HPDE6-E6E7 (cell line): ENCODE data around the gene UCHL1.
A peak's percentile ranks its signal among the peaks of the same experiment; 100 is the strongest.

Source experiments
- DNase-seq: peaks from one replicate; pipeline ENCODE4 v3.0.0; 2011; ENCODE audit warnings: missing footprints; ENCODE audit errors: extremely low spot score

UCHL1 gene

GRCh38 chr4:41256740-41257256 lies at the start of gene UCHL1:
TSS of gene UCHL1 (plus strand) at chr4:41256928. CDS start at chr4:41256977, 49 bp downstream.
- DNase-seq, result peak; percentile 12

DNA sequence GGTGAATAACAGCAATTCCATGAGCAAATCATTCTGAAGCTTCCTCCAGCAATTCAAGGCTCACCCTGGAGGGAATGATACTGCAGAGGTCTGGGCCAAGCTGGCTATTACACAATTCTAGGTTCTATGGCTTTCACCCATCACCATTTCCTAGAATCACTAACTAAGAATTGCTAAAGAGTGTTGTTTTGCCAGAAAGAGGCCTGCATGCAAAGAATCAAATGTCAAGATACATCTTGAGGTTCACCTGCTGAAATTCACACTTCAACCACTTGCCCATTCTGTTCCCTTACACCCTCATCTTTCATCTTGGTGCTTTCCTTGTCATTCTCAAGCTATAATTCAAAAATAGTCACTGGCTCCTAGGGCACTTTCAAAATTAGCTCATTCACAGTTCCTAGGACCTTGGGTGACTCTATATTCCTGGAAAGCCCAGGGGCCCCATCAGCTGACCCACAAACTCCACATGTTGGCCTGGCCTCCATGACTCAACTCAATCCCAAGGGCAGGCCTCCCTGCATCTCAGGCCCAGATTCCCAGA lies 49.4 kb upstream of the UCHL1 start:
- DNase-seq, result no peak

- DNase-seq, result no peak
Observed at GRCh38 chr4:41209187-41209586, 47.5 kb upstream of the UCHL1 start.

GRCh38 chr4:41209901-41210300 lies 46.8 kb upstream of the UCHL1 start:
- no peak for DNase-seq

DNA sequence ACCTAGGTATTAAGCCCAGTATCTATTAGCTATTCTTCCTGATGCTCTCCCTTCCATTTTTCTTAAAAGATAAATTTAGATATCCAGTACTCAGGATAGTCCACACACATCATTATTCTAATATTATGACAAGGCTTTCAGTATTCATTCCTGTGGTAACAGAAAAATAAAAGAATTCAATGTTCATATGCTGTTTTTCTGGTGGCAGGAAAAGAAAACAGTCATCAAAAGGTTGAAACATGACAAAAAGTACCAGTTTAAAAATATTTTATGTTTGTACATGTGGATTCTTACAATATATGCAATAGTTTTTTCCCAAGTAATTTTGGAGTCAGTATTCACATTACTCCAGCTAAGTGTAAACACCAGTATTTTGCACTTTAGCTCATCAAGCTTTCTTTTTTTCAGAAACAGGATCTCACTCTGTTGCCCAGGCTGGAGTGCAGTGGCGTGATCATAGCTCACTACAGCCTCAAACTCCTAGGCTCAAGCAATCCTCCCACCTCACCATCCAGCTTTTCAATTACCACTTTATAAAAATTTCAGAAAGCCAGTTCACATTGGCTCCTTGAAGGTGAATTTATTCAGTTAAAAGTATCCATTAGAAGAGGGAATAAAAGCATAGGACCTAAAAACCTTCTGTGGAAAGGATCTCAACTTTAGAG lies 44.6 kb upstream of the UCHL1 start:
- no peak for DNase-seq

DNA sequence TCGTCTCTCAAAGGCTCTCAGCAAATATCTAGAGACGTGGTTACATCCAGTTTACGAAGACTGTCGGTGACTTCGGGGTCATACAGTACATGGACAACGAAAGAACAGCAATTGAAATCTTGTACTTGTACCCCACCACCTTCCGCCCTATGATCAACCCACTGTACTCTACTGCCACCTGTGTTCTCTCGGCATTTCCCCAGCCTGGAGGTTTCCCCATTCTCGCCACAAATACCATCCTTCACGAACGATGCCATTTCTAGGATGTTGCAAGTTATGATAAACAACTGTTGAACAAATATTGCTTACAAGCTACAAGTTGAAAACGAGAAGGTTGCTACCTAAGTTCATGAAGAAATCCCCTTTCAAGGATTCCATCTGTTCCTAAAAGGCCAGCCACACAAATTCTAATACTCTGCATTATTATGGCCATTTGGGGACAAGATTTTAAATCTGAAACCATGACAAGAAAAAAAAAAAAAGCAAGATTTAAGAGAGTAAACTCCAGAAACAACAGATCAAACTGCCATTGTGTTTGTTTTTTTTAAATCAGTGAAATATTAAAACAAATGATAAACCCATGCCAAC lies 44.0 kb upstream of the UCHL1 start:
- DNase-seq, result peak; percentile 62

DNA sequence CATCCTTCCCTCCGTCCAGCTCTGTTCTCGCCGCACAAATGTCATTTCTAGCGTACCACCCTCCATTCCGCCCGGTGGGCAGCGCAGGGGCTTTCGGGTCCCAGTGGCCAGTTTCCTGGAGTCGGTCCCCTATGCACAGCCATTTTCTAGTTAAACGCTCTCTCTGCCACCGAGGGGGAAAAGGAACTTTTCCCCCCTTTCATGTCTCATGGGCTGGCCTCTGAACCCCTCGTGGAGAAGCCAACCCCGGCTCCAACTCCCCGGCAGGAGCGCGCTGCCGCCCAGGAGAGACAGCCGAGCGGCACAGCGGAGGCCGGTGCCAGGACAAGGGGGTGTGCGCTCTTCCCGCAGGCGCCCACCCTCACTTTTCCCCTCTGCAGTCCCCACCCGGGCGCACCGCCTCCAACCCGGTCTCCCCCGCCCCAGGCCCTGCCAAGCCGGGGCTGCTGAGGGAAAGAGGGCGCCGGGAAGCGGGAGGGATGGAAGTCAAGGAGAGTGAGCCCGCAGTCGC lies 43.0 kb upstream of the UCHL1 start:
- DNase-seq, result peak; percentile 15

DNA sequence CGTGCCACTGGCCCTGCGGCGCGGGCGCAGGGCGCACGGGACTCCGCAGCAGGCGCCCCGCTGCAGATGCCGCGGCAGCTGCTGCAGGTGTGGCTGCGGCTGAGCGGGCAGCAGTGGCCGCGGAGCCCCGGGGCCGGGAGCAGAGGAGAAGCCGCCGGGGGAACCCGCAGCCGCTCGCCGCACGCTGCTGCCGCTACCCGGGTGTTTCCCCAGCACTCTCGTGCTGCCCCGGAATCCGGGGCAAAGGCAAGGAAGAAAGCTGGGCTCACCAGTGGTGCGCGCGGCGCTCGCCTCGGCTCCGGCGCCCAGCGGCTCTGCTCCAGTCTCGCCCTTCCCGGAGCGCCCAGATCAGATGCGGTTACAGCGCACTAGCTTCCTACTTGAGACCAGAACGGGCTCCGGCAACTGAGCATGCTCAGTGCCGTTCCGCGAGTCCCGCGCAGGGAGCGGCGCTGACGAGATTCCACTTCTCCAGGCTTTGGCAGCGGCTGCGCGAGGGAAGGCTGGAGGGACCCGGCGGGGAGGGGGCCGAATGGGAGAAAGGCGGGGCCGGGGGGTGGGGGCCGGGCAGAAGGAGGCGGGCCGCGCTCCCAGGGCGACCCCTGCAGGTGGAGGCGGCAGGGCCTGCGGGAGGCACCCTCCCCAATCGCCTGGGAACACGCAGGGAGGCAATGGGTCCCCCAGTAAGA lies 42.4 kb upstream of the UCHL1 start, which contains the start of gene APBB2:
Gene APBB2, minus strand, starts transcription at position 407 of the 689 bp plus-strand sequence. CDS start 181,288 bp downstream, outside the sequence.
- DNase-seq, result peak; percentile 94

DNA sequence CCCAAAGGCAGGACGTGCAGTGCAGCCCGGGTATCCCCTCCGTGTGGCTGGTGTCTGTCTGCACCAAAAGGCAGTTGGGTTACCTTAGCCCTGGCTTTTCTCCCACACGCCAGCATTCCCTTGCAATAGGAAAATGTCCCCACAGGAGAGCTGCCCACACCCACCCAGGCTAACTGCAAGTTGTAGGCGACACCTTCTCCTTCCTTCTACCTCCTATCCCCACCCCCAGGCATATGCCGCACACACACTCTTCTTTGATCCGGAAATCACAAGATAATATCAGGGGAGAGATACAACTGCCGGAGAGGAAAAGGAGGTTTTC lies 41.9 kb upstream of the UCHL1 start:
- DNase-seq, result no peak

DNA sequence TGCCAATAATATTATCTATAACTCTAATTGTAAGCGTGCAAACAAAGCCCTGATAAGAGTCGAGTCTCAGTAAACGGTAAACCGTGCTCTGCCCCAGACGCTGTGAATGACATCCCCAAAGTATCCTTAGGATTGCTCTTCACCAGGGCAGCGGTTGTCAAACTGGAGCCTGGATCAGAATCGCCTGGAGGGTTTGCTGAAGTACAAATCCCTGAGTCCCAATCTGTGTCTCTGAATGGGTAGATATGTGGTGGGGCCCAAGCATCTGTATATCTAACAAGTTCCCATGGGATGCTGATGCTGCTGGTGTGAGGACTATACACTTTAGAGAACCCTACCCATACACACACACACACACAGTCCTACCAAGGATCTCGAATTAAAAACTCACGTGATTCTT lies 41.6 kb upstream of the UCHL1 start:
- no peak for DNase-seq

- DNase-seq, result no peak
Observed at GRCh38 chr4:41215969-41216293, 40.8 kb upstream of the UCHL1 start.

DNA sequence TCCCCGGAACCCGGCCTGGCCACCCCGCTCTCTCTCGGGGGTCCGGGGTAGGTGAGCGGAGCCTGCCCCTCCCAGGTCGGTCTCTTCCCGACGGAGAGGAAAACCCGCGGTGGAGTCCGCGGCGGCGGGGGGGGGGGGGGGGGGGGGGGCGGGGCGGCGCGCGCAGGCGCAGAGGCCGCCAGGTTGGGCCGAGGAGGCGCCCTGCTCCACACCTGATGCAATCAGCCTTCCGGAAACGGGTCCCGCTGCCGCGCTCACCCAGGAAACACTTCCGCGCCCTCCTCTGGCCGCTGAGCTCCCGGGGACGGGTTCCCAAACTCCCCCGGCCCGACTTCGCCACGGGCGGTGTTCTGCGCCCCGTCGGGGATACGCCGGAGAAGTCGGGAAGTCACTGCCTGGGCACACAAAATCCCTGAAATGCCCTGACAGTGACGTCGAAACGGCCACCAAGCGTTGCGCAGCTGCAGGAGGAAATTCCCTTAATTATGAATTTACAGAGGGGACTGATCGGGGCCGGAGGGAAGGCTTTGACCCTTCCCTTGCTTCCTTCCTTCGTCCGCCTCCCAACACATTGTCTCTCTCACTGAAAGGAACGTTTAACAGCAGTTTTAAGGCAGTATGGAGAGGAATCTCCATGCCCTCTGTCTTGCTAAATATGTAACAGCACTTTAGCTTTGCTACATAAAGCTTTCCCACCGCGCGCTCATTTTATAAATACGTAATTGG lies 40.3 kb upstream of the UCHL1 start:
- DNase-seq, result peak; percentile 82

DNA sequence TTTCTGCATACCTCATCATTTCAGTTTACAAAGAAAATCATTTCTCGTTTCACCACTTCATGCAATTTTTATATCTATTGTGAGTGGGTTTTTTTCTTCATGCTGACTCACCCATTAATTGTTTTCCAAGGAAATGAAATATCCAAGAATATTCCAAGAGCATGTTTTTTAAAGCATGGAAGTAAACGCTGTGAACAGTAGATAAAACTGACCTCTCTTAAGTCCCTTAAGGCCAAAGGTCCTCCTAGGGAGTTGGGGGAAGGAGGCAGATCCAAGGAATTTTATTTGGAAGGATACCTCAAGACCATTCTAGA lies 39.8 kb upstream of the UCHL1 start:
- no peak for DNase-seq

DNA sequence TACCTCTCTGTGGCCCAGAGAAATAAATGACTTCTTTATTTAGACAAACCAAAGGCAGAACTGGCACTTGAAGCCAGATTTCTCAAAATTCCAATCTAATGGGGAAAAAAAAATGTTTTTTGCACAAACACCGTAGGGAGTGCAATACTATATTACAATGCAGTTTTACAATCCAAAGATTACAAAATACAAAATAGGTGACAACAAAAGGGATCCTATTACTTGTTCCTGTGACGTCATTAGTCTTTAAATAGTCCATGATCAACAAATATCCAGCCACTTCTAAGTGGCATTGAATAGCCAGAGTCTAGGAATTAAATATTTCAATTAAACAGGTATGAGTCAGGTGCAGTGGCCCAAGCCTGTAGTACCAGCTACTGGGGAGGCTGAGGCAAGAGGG lies 39.4 kb upstream of the UCHL1 start:
- no peak for DNase-seq

- no peak for DNase-seq
Observed at GRCh38 chr4:41218703-41219102, 38.0 kb upstream of the UCHL1 start.

DNA sequence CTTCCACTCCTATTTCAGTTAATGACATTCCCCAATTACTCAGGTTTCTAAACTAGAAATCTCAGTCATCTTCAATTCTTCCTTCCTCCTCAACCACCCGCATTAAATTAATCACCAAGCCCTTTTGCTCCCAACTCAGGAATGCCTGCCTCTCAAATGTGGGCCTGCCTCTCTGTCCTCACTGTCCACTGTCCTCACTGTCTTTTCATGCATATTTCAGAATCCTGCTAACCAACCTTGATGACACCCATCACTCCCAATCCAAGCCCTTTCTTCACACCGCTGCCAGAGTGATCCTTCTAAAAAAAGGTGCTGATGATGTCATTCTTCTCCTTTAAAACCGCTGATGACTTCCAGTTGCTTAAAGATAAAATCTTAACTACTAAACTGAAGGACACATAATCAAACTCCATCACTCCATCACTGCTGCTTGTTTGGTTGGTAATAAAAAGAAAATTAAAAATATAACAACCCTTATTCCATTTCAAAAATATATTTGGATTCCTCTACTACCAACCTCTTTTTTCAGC lies 37.2 kb upstream of the UCHL1 start:
- no peak for DNase-seq

DNA sequence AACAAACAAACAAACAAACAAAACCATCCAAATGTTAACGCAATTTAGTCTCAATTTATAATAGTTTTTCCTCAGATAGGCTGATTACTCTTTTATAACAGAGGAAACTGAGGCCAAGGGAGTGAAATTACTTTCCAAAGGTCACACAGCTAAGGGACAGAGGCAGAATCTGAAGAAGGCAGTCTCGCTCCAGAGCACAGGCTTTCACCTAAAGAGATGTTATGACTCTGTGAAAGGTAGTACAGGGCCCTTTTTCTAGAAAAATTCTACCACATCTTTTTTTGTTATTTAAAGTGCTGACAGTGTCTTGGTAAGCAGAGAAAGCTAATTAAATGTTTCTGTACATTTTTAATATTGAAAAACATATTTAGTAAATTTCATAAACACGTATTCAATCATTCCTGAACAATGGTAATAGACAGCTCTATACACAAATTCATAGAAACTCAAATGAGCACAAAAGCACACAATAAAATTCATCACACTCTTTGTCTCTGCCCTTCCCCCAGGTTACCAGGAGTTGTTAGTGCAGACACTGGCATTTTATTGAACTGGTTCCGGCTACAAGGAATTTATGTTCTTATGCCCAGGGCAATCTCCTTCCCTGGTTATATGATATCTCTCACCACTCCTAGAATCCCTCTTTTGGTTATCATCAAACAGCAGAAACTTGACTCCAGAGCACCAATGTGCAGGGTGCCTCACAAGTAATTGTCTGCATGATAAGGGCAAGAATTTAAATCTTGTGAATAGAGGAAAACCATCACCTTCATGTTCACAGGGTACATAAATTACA lies 34.7 kb upstream of the UCHL1 start:
- no peak for DNase-seq

DNA sequence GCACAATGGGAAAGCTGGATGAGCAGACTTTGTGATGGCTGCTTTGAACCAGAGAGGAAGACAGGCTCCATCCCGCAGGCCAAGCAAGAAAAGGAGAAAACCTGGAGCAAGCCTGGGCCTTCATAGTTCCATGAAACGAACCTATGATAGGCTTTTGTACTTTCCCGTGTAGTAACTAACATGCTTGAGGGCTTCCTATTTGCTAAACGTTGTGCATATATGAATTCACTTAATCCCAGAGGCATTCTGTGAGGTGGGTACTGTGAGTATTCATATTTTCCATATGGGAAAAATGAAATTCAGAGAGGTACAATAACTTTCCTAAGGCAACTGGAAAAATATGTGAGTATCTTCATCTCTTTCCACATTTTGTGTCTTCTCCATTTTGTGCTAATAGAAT lies 28.8 kb upstream of the UCHL1 start:
- no peak for DNase-seq

DNA sequence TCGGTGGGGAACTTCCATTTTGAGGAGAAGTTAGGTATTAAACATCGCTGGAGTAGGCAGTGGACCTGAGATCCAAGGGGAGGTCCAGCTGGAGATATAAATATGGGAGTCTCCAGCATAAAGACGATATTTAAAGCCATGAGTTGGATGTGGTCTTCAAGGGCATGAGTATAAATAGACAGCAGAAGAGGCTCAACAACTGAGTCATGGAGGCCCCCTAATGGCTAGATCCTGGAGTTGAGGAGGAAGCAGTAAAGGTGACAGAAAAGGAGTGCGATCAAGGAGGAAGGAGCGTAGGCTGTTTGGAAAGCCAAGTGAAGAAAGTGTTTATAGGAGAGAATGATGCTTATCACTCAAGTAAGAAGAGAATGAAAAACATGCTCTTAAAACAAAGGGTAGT lies 24.3 kb upstream of the UCHL1 start:
- no peak for DNase-seq

DNA sequence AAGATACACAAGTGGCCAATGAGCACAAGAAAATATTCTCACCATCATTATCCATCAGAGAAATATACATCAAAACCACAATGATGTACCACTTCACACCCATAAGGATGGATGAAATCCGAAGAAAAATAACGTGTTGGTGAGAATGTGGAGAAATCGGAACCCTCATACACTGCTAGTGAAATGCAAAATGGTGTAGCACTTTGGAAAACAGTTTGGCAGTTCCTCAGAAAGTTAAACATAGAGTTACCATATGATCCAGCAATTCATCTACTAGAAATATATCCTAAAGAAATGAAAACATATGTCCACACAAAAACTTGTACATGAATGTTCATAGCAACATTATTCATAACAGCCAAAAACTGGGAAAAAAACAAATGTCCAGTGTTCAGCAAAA lies 23.9 kb upstream of the UCHL1 start:
- no peak for DNase-seq

DNA sequence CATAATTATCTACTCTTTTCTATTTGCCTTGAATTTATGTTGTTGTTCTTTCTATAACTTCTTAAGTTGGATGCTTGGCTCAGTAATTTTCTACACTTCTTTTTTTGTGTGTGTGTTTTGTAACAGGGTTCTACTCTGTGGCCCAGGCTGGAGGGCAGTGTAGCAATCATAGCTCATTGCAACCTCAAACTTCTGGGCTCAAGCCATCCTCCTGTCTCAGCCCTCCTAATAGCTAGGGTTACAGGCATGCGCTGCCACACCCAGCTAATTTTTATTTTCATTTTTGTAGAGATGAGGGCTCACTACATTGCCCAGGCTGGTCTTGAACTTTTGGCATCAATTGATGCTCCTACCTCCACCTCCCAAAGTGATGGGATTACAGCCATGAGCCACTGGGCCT lies 20.7 kb upstream of the UCHL1 start:
- no peak for DNase-seq
